Mucosa of gallbladder (tissue), 1 donor: Measurements from ENCODE around the gene WDR90. TPM values are rescaled to one million over a fixed set of nuclear protein-coding genes. Genes with fewer than 3 reads are reported as not detected.

ENCODE experiments used
- DNase-seq: peaks from one replicate; pipeline ENCODE4 v3.0.0-alpha.2; 2020; ENCODE audit warnings: low spot score
- total RNA-seq: library from RNA; stranded (reverse); gene quantifications from one replicate; pipeline ENCODE4 v1.2.1, GENCODE V29; 2021
- donor health status: DM: no; HTN: no; CAD: no.

The WDR90 gene
- total RNA-seq, 1 donor from 2014 or later, result 62.4 TPM

DNA sequence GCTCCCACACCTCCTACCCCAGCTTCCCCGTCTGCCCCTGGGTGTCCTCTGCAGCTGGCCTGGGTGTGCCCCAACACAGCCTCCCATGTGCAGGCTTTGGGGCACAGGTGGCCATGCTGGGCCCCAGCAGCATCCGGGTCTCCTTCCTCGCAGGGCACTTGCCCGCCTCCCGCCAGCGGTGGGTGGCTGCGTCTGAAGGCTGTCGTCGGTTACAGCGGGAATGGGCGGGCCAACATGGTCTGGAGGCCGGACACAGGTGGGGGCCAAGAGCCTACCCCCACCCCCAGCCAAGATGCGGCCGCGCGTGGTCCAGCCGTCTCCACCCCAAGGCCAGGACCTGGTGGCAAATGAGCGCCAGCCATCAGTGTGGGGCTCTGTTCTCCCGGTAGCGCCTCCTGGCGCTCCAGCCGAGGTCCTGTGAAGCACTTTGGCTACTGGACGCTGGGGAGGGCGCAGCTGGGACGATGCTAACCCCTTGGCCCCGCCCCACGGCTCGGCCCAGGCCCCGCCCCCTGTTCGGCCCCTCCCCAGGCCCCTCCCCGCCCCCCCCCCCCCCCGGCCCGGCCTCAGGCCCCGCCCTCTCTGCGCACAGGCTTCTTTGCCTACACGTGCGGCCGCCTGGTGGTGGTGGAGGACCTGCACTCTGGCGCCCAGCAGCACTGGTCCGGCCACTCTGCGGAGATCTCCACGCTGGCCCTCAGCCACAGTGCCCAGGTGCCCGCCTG is 11.5 kb downstream of the WDR90 start:
- peak; percentile 91 for DNase-seq

- no peak for DNase-seq
These were observed 12.1 kb downstream of the WDR90 start for GRCh38 chr16:661184-661821.

GRCh38 chr16:662095-662494 is 12.9 kb downstream of the WDR90 start:
- DNase-seq, result no peak

DNA sequence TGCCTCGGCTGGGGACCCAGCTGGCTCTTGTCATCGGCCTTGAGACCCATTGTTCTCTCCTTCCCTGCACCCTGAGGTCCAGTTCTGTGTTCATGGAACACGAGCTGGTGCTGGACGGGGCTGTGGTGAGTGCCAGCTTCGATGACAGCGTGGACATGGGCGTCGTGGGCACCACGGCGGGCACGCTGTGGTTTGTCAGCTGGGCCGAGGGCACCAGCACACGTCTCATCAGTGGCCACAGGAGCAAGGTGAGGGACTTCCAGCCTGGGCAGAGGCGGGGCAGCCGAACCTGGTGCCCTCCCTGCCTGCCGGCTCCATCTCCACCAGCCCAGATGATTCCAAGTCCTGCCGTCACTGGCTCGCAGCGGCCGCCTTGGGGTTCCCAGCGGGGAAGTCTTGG is 13.4 kb downstream of the WDR90 start:
- DNase-seq, result no peak

DNA sequence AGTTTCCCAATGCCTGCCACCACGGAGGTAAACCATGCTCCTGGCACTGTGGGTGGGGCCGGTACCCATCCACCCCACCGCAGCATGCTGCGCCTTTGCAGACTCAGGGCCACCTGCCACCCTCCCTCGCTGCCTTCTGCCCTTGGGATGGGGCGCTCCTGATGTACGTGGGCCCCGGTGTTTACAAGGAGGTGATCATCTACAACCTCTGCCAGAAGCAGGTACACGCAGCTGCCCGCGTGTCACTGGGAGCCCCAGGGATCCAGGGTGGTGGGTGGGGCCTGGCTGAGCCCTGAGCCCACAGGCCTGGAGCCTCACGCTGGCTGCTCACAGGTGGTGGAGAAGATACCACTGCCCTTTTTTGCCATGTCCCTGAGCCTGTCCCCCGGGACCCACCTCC is 17.4 kb downstream of the WDR90 start:
- no peak for DNase-seq

DNA sequence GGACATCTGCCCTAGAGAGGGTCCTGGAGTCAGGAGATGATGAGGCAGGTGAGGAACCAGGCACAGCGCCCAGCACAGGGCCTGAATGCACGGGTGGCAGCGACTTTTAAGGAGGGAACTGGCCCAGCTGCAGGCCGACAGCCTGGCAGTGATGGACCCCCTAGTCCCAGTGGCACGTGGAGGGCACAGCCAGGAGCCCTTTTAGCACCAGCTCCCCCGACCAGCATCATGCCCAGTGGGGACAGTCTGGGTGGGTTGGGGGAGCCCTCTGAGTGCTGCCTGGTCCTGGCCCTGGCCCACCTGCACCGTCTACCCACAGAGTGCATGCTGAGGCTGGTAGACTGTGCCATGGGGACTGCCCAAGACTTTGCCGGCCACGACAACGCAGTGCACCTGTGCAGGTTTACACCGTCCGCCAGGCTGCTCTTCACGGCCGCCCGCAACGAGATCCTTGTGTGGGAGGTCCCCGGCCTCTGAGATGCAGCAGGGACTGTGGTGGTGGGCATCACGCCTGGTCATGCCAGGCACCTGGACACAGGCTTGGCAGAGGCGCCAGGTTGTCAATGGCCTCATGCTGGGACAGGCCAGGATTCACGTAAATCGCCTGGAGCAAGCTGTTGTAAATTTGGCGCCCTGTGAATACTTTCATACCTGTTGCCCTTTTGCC is 18.1 kb downstream of the WDR90 start:
- no peak for DNase-seq

DNA sequence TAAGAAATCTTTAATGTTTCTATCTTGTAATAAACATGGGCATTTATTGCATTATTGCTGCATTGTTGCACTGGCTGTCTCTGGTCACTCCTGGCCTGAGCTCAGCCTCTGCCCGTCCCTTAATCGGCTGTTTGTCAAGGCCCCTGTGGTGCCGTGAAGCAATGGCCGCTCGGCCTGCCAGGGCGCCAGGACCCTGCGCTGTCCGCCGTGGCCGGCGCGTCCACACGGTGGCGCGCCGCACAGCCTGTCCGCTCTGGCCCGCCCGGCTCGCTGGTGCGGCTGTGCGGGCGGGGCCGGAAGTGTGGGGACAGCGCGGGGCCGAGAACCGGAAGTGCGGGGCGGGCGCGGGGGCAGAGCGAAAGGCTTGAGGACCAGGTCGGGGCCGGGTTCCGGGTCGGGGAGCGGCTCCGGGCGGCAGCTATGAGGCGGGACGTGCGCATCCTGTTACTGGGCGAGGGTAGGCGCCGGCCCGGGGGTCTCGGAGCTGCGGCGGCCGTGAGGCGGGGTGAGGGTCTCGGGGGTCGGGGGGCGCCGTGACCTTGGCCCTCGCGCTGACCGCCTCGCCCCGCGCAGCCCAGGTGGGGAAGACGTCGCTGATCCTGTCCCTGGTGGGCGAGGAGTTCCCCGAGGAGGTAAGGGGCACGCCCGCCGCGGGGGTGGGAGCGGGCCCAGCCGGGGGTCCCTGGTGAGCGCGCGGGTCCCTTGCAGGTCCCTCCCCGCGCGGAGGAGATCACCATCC is 18.8 kb downstream of the WDR90 start, which contains the start of gene RHOT2:
RHOT2 (plus strand) TSS at position 353 of the 739 bp plus-strand sequence; CDS start at position 421, 68 bp downstream.
- DNase-seq, result peak; percentile 93

GRCh38 chr16:668519-669171 is 19.5 kb downstream of the WDR90 start:
- no peak for DNase-seq

DNA sequence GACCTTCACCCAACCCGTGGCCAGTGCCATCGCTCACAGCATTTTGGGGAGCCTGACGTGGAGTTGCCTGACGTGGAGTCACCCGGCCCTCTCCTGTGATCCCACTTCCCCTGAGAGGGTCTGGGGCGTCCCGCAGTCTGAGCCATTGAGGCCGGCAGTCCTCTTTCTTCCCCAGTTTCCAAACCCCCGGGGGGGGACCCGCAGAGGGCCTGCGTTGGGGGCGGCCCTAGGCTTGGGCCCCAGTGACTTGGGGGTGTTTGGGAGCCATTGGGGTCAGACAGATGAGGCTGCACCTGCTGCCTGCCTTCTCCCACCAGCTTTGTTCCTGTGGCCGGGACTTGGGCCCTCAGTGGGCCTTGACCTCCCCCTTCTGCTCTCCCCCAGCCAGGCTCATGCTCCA is 20.5 kb downstream of the WDR90 start:
- DNase-seq, result no peak

- DNase-seq, result no peak
These were observed 21.6 kb downstream of the WDR90 start for GRCh38 chr16:670485-671352.

DNA sequence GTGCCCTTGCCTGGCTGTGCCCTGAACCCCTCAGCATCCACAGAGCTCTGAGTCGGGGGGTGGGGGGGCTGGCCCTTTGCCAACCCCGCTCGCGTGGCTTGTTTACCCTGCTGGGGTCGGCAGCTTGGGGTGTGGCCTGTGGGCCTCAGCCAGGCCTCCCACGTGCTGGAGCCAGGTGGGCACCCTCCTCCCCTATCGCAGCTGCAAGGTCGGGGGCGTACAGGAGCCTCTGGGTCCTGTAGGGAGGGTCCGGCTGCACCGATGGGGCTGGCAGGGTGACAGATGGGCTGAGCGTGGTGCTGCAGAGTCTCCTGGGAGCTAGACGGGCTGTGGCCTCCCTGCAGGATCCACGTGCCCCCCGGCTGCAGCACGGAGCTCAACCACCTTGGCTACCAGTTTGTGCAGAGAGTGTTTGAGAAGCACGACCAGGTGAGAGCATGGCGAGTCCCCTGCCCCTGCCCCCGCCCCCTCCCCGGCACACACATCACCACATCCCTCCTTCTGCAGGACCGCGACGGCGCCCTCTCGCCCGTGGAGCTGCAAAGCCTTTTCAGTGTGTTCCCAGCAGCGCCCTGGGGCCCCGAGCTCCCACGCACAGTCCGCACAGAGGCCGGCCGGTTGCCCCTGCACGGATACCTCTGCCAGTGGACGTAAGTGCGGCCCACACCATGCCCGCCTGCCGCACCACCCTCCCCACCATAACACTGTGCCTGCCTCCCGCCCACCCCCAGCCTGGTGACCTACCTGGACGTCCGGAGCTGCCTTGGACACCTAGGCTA is 22.4 kb downstream of the WDR90 start:
- DNase-seq, result no peak

DNA sequence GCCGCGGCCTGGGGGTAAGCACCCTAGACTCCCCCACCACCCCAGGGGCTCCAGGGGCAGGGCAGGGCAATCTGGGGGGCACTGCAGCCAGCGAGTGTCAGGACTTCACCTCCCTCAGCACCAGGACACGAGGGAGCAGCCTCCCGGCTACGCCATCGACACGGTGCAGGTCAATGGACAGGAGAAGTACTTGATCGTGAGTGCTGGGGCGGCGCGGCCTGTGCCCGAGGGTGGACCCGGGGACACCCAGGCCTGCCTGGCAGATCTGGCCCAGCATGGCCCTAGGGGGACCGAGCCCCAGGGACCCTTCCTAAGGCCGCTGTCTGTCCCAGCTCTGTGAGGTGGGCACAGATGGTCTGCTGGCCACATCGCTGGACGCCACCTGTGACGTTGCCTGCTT is 23.2 kb downstream of the WDR90 start:
- no peak for DNase-seq

- no peak for DNase-seq
These were observed 23.7 kb downstream of the WDR90 start for GRCh38 chr16:672851-673250.

GRCh38 chr16:673399-673991 is 24.3 kb downstream of the WDR90 start:
- no peak for DNase-seq

- DNase-seq, result no peak
These were observed 25.2 kb downstream of the WDR90 start for GRCh38 chr16:674214-674881.

GRCh38 chr16:674968-675883 is 26.1 kb downstream of the WDR90 start, which contains the start of gene RHBDL1:
TSS of gene RHBDL1 (plus strand) at chr16:675671. CDS start at chr16:675791, 120 bp downstream.
- DNase-seq, result no peak

DNA sequence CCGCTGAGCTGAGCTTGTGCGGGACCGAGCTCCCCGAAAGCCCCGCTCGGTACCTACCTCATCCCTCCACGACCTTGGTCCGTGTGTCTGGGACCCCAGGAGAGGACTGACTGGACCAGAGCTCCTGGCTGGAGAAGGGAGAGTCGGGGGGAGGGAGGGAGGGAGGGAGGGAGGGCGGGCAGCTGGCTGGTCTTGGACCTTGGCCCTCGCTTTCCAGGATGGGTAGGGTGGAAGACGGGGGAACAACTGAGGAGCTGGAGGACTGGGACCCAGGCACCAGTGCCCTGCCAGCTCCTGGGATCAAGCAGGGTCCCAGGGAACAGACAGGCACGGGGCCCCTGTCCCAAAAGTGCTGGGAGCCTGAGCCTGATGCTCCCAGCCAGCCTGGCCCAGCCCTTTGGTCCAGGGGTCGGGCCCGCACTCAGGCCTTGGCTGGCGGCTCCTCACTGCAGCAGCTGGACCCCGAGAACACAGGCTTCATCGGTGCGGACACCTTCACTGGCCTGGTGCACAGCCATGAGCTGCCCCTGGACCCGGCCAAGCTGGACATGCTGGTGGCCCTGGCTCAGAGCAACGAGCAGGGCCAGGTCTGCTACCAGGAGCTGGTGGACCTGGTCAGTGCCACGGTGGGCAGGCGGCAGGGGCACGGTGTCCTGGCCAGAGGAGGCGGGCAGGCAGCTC is 26.9 kb downstream of the WDR90 start:
- DNase-seq, result no peak
